ENCODE results near the gene PILRB.

PILRB gene

DNA sequence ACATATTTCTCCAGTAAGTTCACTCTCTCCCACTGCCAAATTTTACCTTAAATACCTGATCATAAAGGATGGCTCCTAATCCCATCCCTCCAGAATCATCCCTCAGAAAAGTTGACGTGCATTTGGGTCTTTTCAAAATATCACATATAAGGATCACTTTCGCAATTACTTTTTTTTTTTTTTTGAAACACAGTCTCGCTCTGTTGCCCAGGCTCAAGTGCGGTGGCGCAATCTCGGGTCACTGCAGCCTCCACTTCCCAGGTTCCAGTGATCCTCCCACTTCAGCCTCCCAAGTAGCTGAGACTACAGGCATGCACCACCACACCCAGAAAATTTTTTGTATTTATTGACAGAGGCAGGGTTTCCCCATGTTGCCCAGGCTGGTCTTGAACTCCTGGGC, 53.2 kb downstream of the PILRB start:
- FAIRE-seq: no peak

DNA sequence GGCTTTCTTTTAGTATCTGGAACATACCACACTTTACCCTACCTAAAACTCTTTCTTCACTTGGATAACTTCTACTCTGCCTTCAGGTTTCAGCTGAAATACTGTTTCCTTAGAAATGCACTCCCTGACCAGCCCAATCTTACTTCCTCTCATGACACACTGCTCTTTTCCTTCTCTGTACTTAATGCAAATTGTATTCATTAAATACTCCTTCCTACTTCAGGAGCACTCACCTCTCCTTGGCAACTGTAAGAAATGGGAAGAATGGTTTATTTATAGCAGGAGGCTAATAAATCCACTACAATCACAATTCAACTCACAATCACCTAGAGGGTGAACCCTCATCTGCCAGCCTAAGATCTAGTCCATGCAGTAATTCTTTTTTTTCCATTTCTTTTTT, 55.4 kb downstream of the PILRB start:
- no peak for FAIRE-seq

DNA sequence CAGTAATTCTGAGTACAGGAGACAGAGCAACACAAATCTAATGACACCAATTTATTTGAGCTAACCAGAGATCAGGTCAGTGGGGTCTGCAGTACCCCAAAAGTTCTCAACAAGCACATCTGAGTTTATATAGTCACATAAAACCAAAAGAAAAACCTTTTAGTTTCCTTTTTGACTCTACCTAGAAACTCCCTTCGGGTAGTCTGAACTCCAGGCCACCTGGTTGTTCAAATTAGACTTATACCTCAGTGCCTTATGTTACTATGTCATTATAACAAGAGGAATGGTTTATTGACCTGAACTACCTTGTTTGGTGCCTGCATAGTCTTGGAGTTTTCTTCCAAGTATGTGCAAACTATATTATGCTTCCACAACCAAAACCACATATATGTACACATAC, 56.0 kb downstream of the PILRB start:
- no peak for FAIRE-seq

DNA sequence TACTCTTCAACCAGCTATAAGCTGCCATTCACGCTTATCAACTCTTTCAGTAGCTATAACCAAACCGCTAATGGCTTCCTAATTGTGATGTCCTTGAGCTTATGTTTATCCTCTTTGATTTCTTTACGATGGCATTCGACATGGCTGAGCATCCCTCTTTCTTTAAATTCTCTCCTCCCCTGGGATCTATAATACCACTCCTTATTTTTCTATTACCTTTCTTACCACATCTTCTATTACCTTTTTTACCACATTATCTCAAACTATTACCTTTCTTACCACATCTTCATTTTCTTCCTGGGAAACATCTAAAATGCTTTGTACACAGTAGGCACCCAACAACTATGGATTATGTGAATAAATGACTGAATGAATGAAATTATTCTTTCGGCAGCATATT, 57.5 kb downstream of the PILRB start:
- no peak for FAIRE-seq
